ENCODE data around the gene ZKSCAN8. TPM values are rescaled to one million over a fixed set of nuclear protein-coding genes. Genes with fewer than 3 reads are reported as not detected.

ZKSCAN8 gene
- total RNA-seq, 1 donor from 2014 or later: 17.7 TPM

- H3K27me3 Mint-ChIP-seq: peaks cover 37% of the 10 kb centered on the region
- H3K27ac Mint-ChIP-seq: no peak overlapping the region
- no peak overlapping the region for H3K4me3 Mint-ChIP-seq
- intact Hi-C loops (cut with micrococcal nuclease): no loop called here
- peak; percentile 18 for DNase-seq
- peaks cover 12% of the 10 kb centered on the region for H3K4me1 Mint-ChIP-seq
- H3K36me3 Mint-ChIP-seq (ENCODE audit: low read depth): no peaks in the 10 kb centered on the region
- peaks cover 28% of the 10 kb centered on the region for H3K9me3 Mint-ChIP-seq
These were observed 61.5 kb downstream of the ZKSCAN8 start for GRCh38 chr6:28203201-28203600.

- intact Hi-C loops (cut with micrococcal nuclease): no loop called here
- Mint-ChIP-seq H3K27ac (no peak overlapping the region), H3K4me3 (no peak overlapping the region), H3K36me3 (ENCODE audit: low read depth) (no peaks in the 10 kb centered on the region), H3K27me3 (peaks cover 56% of the 10 kb centered on the region), H3K9me3 (peaks cover 22% of the 10 kb centered on the region), H3K4me1 (peaks cover 15% of the 10 kb centered on the region)
- no peak for DNase-seq
These were observed 64.2 kb downstream of the ZKSCAN8 start for GRCh38 chr6:28205879-28206278.

DNA sequence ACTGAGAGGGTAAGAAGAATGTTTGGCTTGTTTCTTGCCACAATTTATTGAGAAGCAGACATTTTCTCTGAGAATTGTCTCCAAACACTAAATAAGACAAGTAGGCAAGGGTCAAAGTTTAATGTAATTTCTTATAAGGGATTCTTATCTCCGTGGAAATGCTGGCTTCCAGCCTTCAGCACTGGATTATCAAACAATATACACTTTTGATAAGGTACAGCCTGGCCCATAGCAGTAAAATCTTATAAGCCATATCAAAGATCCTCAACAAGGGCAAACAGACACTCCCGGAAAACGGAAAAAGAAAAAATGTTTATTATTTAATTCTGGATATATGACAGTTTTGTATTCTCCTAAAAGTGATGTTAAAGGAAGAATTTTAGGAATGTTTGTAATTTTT is 64.8 kb downstream of the ZKSCAN8 start:
- H3K4me3 Mint-ChIP-seq: no peak overlapping the region
- H3K9me3 Mint-ChIP-seq: peaks cover 22% of the 10 kb centered on the region
- intact Hi-C loops (cut with micrococcal nuclease): no loop called here
- peak; percentile 2 for DNase-seq
- no peaks in the 10 kb centered on the region for H3K36me3 Mint-ChIP-seq (ENCODE audit: low read depth)
- H3K4me1 Mint-ChIP-seq: peaks cover 15% of the 10 kb centered on the region
- H3K27ac Mint-ChIP-seq: no peak overlapping the region
- H3K27me3 Mint-ChIP-seq: peaks cover 60% of the 10 kb centered on the region

DNA sequence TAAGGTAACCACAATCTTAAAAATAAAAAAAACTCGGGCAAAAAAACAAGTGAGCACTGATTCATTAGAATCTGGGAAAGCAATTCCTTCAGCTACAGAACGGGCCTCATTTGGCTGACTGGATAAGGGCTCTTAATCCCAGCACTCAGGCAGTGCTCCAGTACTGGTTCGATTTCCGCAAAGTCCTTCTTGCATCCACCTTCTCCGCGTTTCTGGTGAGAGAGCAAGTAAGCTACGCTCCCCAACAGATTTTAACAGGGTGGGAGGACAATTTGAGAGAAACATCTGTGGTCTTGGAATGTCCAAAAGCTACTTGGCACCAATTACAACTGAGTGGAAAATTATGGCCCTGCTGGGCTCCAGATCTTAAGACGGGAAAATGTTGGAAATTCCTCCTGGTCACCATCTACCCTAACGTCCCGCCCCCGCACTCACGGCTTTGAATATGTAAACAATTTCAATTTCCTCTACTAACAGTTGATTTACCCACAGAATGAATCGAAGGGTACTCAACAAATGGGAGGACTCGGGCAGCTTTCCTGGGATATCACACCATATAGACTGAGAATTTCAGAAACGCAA is 65.3 kb downstream of the ZKSCAN8 start:
- no peak overlapping the region for H3K27ac Mint-ChIP-seq
- H3K4me1 Mint-ChIP-seq: peaks cover 20% of the 10 kb centered on the region
- H3K36me3 Mint-ChIP-seq (ENCODE audit: low read depth): no peaks in the 10 kb centered on the region
- peak overlapping the region; percentile 73 for H3K4me3 Mint-ChIP-seq
- intact Hi-C loops (cut with micrococcal nuclease): no loop called here
- H3K27me3 Mint-ChIP-seq: peaks cover 64% of the 10 kb centered on the region
- peaks cover 22% of the 10 kb centered on the region for H3K9me3 Mint-ChIP-seq
- DNase-seq: peak; percentile 52

GRCh38 chr6:28207510-28208110 is 65.9 kb downstream of the ZKSCAN8 start:
- H3K27ac Mint-ChIP-seq: no peak overlapping the region
- peaks cover 25% of the 10 kb centered on the region for H3K4me1 Mint-ChIP-seq
- no peaks in the 10 kb centered on the region for H3K36me3 Mint-ChIP-seq (ENCODE audit: low read depth)
- intact Hi-C loops (cut with micrococcal nuclease): no loop called here
- H3K9me3 Mint-ChIP-seq: peaks cover 18% of the 10 kb centered on the region
- peak overlapping the region; percentile 73 for H3K4me3 Mint-ChIP-seq
- H3K27me3 Mint-ChIP-seq: peaks cover 70% of the 10 kb centered on the region
- peak; percentile 76 for DNase-seq

DNA sequence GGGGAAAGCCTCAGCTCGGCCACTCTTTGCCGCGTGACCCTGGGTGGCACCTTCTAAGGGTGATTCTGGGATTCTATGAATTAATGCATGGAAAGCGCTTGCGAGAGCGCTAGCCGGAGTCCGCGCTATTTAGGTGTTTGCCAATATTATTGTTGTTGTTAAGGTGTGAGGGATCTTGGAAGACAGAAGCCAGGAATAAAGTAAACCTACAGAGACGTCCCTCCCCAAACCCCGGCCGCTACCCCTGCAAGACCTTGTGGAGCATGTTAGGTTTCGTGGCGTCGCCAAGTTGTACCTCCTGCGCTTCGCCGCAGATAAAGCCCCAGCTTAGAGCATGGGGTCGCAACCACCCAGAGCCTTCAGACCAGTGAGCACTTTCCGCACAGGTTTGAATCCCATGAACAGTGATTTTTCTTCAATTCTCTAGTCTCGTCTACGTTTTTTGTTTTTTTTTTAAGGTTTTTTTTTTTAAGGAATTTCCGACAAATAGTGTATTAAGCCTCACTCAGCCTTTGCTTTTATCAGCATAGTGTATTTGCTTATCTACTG is 66.5 kb downstream of the ZKSCAN8 start:
- Mint-ChIP-seq H3K27me3 (peaks cover 76% of the 10 kb centered on the region), H3K4me1 (peaks cover 29% of the 10 kb centered on the region), H3K36me3 (ENCODE audit: low read depth) (no peaks in the 10 kb centered on the region), H3K27ac (no peak overlapping the region), H3K9me3 (peaks cover 17% of the 10 kb centered on the region), H3K4me3 (peak overlapping the region; percentile 73)
- intact Hi-C loops (cut with micrococcal nuclease): no loop called here
- no peak for DNase-seq

Other genes starting within 250 kb of the ZKSCAN8 start
- gene OR2B2, start 229.5 kb upstream of the ZKSCAN8 start, total RNA-seq: not detected in 2 replicates
- gene OR2B6, start 184.6 kb upstream of the ZKSCAN8 start, total RNA-seq: not detected in 2 replicates
- 0.26 and 0.47 TPM in 2 replicates for gene ZNF165, start 61.3 kb upstream of the ZKSCAN8 start, total RNA-seq
- gene ZSCAN16, start 17.3 kb upstream of the ZKSCAN8 start, total RNA-seq: 3.0 and 4.0 TPM in 2 replicates
- gene ZSCAN9, start 83.4 kb downstream of the ZKSCAN8 start, total RNA-seq: 5.2 and 6.3 TPM in 2 replicates
- 3.8 and 4.9 TPM in 2 replicates for gene ZKSCAN4, start 110.4 kb downstream of the ZKSCAN8 start, total RNA-seq
- not detected in 2 replicates for gene NKAPL, start 117.4 kb downstream of the ZKSCAN8 start, total RNA-seq
- gene ZSCAN26, start 125.3 kb downstream of the ZKSCAN8 start, total RNA-seq: 5.9 and 7.7 TPM in 2 replicates
- 1.8 and 2.5 TPM in 2 replicates for gene PGBD1, start 139.7 kb downstream of the ZKSCAN8 start, total RNA-seq
- gene ZSCAN31, start 194.3 kb downstream of the ZKSCAN8 start, total RNA-seq: 0.54 and 0.79 TPM in 2 replicates
- gene ZKSCAN3, start 208.1 kb downstream of the ZKSCAN8 start, total RNA-seq: 2.7 and 2.9 TPM in 2 replicates

Data from activated CD4-positive, alpha-beta T cell treated with anti-CD3 and anti-CD28 coated beads, Interleukin-2, amount 10 ng/mL, durations not matched to agents 24 days and 14 days (primary cell).